ENCODE results near the gene EFCC1. TPM values are rescaled to one million over a fixed set of nuclear protein-coding genes. Genes with fewer than 3 reads are reported as not detected.

The EFCC1 gene
- total RNA-seq (2021; ENCODE audit: unreplicated experiment) (1.0 TPM), Bru-seq, nascent RNA (percentile 51 among the genes with signal in this experiment), BruChase-seq, experiment 1, labeled RNA remaining after a 6-hour chase (percentile 37 among the genes with signal in this experiment), BruChase-seq, experiment 2, labeled RNA remaining after a 2-hour chase (percentile 45 among the genes with signal in this experiment)
- polyA plus RNA-seq (2012), result 2.1 and 2.3 TPM in 2 replicates
- long read RNA-seq, partial matches to known transcripts, result 5 of 11 reads
- long read RNA-seq, other reads (novel, unspliced or antisense), result 6 of 11 reads

GRCh38 chr3:129001101-129001805, at the start of gene EFCC1:
TSS of gene EFCC1 (plus strand) at chr3:129001304. CDS start at chr3:129001629, 325 bp downstream.
- Histone ChIP-seq H3K9ac (ENCODE audit: low read length) (no peak within 1 kb of the TSS), H3K9me2 (ENCODE audit: insufficient read depth) (no peaks in the 10 kb centered on the region), H2AFZ (ENCODE audit: low read depth, low read length, poor library complexity, severe bottlenecking) (no peak within 1 kb of the TSS), H3K27me3 (ENCODE audit: insufficient read depth, low read length) (no peaks in the 10 kb centered on the region), H3K27ac (ENCODE audit: low read depth, low read length) (no peak within 1 kb of the TSS), H3K36me3 (ENCODE audit: control insufficient read depth in 1 of 2, insufficient read depth in 2 of 2, low read length in 2 of 2) (no peaks in the 10 kb centered on the region), H4K20me1 (ENCODE audit: insufficient read depth) (no peaks in the 10 kb centered on the region), H3K4me2 (ENCODE audit: low read length) (no peak within 1 kb of the TSS), H3K9me3 (ENCODE audit: control insufficient read depth in 1 of 2, insufficient read depth in 1 of 2, low read depth in 1 of 2, low read length in 2 of 2) (no peaks in the 10 kb centered on the region), H3K4me1 (ENCODE audit: control insufficient read depth in 1 of 2, insufficient read depth in 2 of 2, low read length in 2 of 2) (peaks cover 11 to 18% of the 10 kb centered on the region in 2 experiments; a peak in 3 of 4 replicates), H3K79me2 (ENCODE audit: insufficient read depth, low read length) (no peaks in the 10 kb centered on the region), H3K4me3 (replicated peaks in 1 of 2; ENCODE audit: low read depth in 1 of 2, low read length in 2 of 2) (no peak within 1 kb of the TSS)
- DNase-seq (ENCODE audit: low read depth, low spot score), result no peak
- TF ChIP-seq POLR2AphosphoS5 (IDR thresholded peaks at IDR 0.05; ENCODE audit: low read depth, low read length), result no peak
- ChIA-PET CTCF (no interaction called here), RAD21 (ENCODE audit: low non-redundant PET in 1 of 2, low total read pairs in 2 of 2, uncharacterized antibody in 2 of 2, unreplicated experiment in 2 of 2) (no interaction called here), POLR2A (no interaction called here)
- ATAC-seq, result no peak
- no TSS peak for BruUV-seq (replicated peaks)
- intact Hi-C loops (cut with micrococcal nuclease), result no loop called here

GRCh38 chr3:128956440-128956839, 44.7 kb upstream of the EFCC1 start:
- ChIA-PET RAD21 (ENCODE audit: low non-redundant PET in 1 of 2, low total read pairs in 2 of 2, uncharacterized antibody in 2 of 2, unreplicated experiment in 2 of 2) (no interaction called here), POLR2A (no interaction called here), CTCF (no interaction called here)
- no peak overlapping the region for H3K27ac ChIP-seq (ENCODE audit: low read depth, low read length)
- H4K20me1 ChIP-seq (ENCODE audit: insufficient read depth), result no peaks in the 10 kb centered on the region
- H3K79me2 ChIP-seq (ENCODE audit: insufficient read depth, low read length), result no peaks in the 10 kb centered on the region
- no TSS peak for BruUV-seq (replicated peaks)
- intact Hi-C loops (cut with micrococcal nuclease), result no loop called here
- H3K36me3 ChIP-seq (ENCODE audit: control insufficient read depth in 1 of 2, insufficient read depth in 2 of 2, low read length in 2 of 2), result no peaks in the 10 kb centered on the region
- H3K4me3 ChIP-seq (replicated peaks in 1 of 2; ENCODE audit: low read depth in 1 of 2, low read length in 2 of 2), result no peak overlapping the region
- ATAC-seq (no peak), DNase-seq (ENCODE audit: low read depth, low spot score) (no peak)
- H3K4me2 ChIP-seq (ENCODE audit: low read length), result no peak overlapping the region
- H2AFZ ChIP-seq (ENCODE audit: low read depth, low read length, poor library complexity, severe bottlenecking), result no peak overlapping the region
- H3K4me1 ChIP-seq (ENCODE audit: control insufficient read depth in 1 of 2, insufficient read depth in 2 of 2, low read length in 2 of 2), result no peaks in the 10 kb centered on the region
- H3K9me3 ChIP-seq (ENCODE audit: control insufficient read depth in 1 of 2, insufficient read depth in 1 of 2, low read depth in 1 of 2, low read length in 2 of 2), result peaks cover 0 to 3% of the 10 kb centered on the region in 2 experiments; a peak in 1 of 4 replicates
- no peaks in the 10 kb centered on the region for H3K27me3 ChIP-seq (ENCODE audit: insufficient read depth, low read length)
- no peaks in the 10 kb centered on the region for H3K9me2 ChIP-seq (ENCODE audit: insufficient read depth)
- no peak overlapping the region for H3K9ac ChIP-seq (ENCODE audit: low read length)
- no peak for TF ChIP-seq ZFX (IDR thresholded peaks at IDR 0.05)
- TF ChIP-seq ZNF274 (IDR thresholded peaks at IDR 0.05; ENCODE audit: low read depth, low read length), result no peak
- no peak for TF ChIP-seq ELF1 (IDR thresholded peaks at IDR 0.05; ENCODE audit: borderline replicate concordance, low read depth)
- TF ChIP-seq EGR1 (IDR thresholded peaks at IDR 0.05; ENCODE audit: low read depth), result no peak
- no peak for TF ChIP-seq REST (IDR thresholded peaks at IDR 0.05; ENCODE audit: low read depth)
- TF ChIP-seq CEBPB (IDR thresholded peaks at IDR 0.05; ENCODE audit: low read depth), result no peak
- no peak for TF ChIP-seq JUND (IDR thresholded peaks at IDR 0.05)
- no peak for TF ChIP-seq RAD21 (IDR thresholded peaks at IDR 0.05; ENCODE audit: low read depth)
- TF ChIP-seq, protein P1, sequence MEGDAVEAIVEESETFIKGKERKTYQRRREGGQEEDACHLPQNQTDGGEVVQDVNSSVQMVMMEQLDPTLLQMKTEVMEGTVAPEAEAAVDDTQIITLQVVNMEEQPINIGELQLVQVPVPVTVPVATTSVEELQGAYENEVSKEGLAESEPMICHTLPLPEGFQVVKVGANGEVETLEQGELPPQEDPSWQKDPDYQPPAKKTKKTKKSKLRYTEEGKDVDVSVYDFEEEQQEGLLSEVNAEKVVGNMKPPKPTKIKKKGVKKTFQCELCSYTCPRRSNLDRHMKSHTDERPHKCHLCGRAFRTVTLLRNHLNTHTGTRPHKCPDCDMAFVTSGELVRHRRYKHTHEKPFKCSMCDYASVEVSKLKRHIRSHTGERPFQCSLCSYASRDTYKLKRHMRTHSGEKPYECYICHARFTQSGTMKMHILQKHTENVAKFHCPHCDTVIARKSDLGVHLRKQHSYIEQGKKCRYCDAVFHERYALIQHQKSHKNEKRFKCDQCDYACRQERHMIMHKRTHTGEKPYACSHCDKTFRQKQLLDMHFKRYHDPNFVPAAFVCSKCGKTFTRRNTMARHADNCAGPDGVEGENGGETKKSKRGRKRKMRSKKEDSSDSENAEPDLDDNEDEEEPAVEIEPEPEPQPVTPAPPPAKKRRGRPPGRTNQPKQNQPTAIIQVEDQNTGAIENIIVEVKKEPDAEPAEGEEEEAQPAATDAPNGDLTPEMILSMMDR (IDR thresholded peaks at IDR 0.05 in 2 of 3, conservative IDR thresholded peaks at IDR 0.05 in 1 of 3; ENCODE audit: borderline replicate concordance in 1 of 3, insufficient read depth in 1 of 3, low read depth in 2 of 3, low read length in 2 of 3), result no peak
- no peak for TF ChIP-seq YY1 (IDR thresholded peaks at IDR 0.05; ENCODE audit: extremely low read depth, insufficient replicate concordance, low read depth, low read length)
- TF ChIP-seq EZH2phosphoT487 (IDR thresholded peaks at IDR 0.05; ENCODE audit: borderline replicate concordance), result no peak
- TF ChIP-seq SIN3A (IDR thresholded peaks at IDR 0.05; ENCODE audit: low read depth), result no peak
- no peak for TF ChIP-seq EZH2 (IDR thresholded peaks at IDR 0.05)
